Measurements from ENCODE around the gene DEAF1. TPM values are rescaled to one million over a fixed set of nuclear protein-coding genes. Genes with fewer than 3 reads are reported as not detected.

The DEAF1 gene
- total and polyA plus RNA-seq, 9 of the 15 experiments (the other 6 are each of a cell fraction or from before 2014, with no cell fraction given) = 2.0 to 69.1 (median 26.8) TPM

GRCh38 chr11:614623-615503 is 80.2 kb downstream of the DEAF1 start:
- Histone ChIP-seq H3K27me3 (ENCODE audit: control insufficient read depth in 2 of 2, insufficient read depth in 2 of 2, low read length in 2 of 2) (no peaks in the 10 kb centered on the region), H3K27ac (ENCODE audit: extremely low read depth, low read depth, low read length) (peak overlapping the region; percentile 84), H4K20me1 (replicated peaks; ENCODE audit: control insufficient read depth, insufficient read depth, low read length) (peaks cover 13% of the 10 kb centered on the region), H3K9me3 (replicated peaks; ENCODE audit: control insufficient read depth, insufficient read depth, low read depth, low read length) (no peaks in the 10 kb centered on the region), H3K4me3 (peak overlapping the region; percentile 78), H3K9ac (ENCODE audit: insufficient read depth in 1 of 2, low read depth in 2 of 2, low read length in 2 of 2) (peak overlapping the region; percentile 64 to 89; a peak in 3 of 4 replicates), H2AFZ (ENCODE audit: low read depth, low read length) (no peak overlapping the region), H3K4me2 (ENCODE audit: insufficient read depth, low read length) (peak overlapping the region; percentile 88), H3K36me3 (ENCODE audit: control insufficient read depth, insufficient read depth, low read length) (peaks cover 81% of the 10 kb centered on the region; the same call in 2 of the 3 replicates), H3K4me1 (replicated peaks in 1 of 2; ENCODE audit: control insufficient read depth in 2 of 2, insufficient read depth in 2 of 2, low read length in 2 of 2) (peaks cover 8 to 82% of the 10 kb centered on the region in 2 experiments), H3K9me1 (ENCODE audit: control insufficient read depth, insufficient read depth, low read length) (peaks cover 6% of the 10 kb centered on the region), H3K79me2 (ENCODE audit: control insufficient read depth, insufficient read depth, low read length) (peaks cover 9% of the 10 kb centered on the region; the same call in 1 of the 3 replicates)
- in situ Hi-C loops (cut with MboI) (no loop called here), intact Hi-C loops (cut with micrococcal nuclease) (loop anchor here (10.0 kb wide), 1 partner anchor 60 kb away; no protein-coding TSS in a partner anchor)
- ATAC-seq (no peak), FAIRE-seq (no peak), DNase-seq (ENCODE audit: extremely low read depth in 1 of 4, low spot score in 3 of 4) (no peak)
- TF ChIP-seq RERE (CRISPR knock-in tag; IDR thresholded peaks at IDR 0.05; ENCODE audit: borderline replicate concordance) (no peak), SREBF2 (CRISPR knock-in tag; IDR thresholded peaks at IDR 0.05) (no peak), ZNF282 (CRISPR knock-in tag; IDR thresholded peaks at IDR 0.05) (0 out of 2 replicates have a peak, but pooled peaks have one; percentile 40), NEUROD1 (IDR thresholded peaks at IDR 0.05; ENCODE audit: borderline replicate concordance, low read depth, low read length, partially characterized antibody) (no peak), ZNF79 (CRISPR knock-in tag; IDR thresholded peaks at IDR 0.05; ENCODE audit: low read depth) (no peak), PRPF4 (IDR thresholded peaks at IDR 0.05; ENCODE audit: insufficient read depth, low read depth, low read length, poor library complexity, severe bottlenecking) (peak; percentile 21), KDM5B (IDR thresholded peaks at IDR 0.05; ENCODE audit: insufficient replicate concordance, low read depth, low read length) (peak; percentile 13), FIP1L1 (IDR thresholded peaks at IDR 0.05; ENCODE audit: low read depth, low read length, poor library complexity, severe bottlenecking) (peak; percentile 55), RBM22 (IDR thresholded peaks at IDR 0.05; ENCODE audit: low read depth, low read length, poor library complexity, severe bottlenecking) (peak; percentile 23), BMI1 (IDR thresholded peaks at IDR 0.05; ENCODE audit: low read length) (no peak)
- TF ChIP-seq, protein P1, sequence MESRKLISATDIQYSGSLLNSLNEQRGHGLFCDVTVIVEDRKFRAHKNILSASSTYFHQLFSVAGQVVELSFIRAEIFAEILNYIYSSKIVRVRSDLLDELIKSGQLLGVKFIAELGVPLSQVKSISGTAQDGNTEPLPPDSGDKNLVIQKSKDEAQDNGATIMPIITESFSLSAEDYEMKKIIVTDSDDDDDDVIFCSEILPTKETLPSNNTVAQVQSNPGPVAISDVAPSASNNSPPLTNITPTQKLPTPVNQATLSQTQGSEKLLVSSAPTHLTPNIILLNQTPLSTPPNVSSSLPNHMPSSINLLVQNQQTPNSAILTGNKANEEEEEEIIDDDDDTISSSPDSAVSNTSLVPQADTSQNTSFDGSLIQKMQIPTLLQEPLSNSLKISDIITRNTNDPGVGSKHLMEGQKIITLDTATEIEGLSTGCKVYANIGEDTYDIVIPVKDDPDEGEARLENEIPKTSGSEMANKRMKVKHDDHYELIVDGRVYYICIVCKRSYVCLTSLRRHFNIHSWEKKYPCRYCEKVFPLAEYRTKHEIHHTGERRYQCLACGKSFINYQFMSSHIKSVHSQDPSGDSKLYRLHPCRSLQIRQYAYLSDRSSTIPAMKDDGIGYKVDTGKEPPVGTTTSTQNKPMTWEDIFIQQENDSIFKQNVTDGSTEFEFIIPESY (CRISPR knock-in tag; IDR thresholded peaks at IDR 0.05) = peak; percentile 83
- no TSS peak for BruUV-seq (replicated peaks)
- WGBS (ENCODE audit: insufficient coverage, low coverage, missing lambda C conversion rate) = 89% methylated on average over 34 of the region's 68 CpGs
- ChIA-PET CTCF (ENCODE audit: low intra/inter-chr PET ratio) (no interaction called here), POLR2A (interaction anchor here (0.9 to 1.6 kb wide), 2 partner anchors 22 to 59 kb away, joined by 3 to 5 read pairs; no protein-coding TSS in a partner anchor)
